ENCODE measurements around the gene ATP1B3. TPM values are rescaled to one million over a fixed set of nuclear protein-coding genes. Genes with fewer than 3 reads are reported as not detected.
"Not testable (repeated sequence)": the region's sequence is repeated elsewhere in the genome, so short reads cannot be mapped to it uniquely, and the experiment has no call there.

Gene ATP1B3
- total RNA-seq, 1 experiment from 2014 or later: 35.7 TPM

GRCh38 chr3:141860086-141860669 lies 16.3 kb upstream of the ATP1B3 start:
- no peak for DNase-seq (ENCODE audit: low spot score)

- DNase-seq (ENCODE audit: low spot score): no peak
Observed at GRCh38 chr3:141860766-141861513, 15.5 kb upstream of the ATP1B3 start.

DNA sequence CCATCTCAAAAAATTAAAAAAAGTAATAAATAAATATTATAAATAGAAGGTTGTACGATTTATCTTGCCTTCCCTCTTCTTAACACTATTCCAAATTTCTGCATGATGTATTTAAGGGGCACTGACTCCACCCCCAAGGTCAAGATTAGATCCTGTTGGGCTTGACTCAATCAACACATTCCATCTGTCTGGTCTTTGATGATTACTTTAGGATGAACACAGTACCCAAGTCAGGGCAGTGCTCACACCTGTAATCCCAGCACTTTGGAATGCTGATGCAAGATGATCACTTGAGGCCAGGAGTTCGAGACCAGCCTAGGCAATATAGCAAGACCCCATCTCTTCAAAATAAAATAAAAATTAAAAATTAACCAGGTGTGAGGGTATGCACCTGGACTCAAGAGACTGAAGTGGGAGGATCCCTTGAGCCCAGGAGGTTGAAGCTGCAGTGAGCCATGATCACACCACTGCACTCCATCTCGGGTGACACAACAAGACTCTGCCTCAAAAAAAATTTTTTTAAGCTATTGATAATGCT lies 14.1 kb upstream of the ATP1B3 start:
- no peak for DNase-seq (ENCODE audit: low spot score)

GRCh38 chr3:141863491-141863890 lies 13.0 kb upstream of the ATP1B3 start:
- no peak for DNase-seq (ENCODE audit: low spot score)

DNA sequence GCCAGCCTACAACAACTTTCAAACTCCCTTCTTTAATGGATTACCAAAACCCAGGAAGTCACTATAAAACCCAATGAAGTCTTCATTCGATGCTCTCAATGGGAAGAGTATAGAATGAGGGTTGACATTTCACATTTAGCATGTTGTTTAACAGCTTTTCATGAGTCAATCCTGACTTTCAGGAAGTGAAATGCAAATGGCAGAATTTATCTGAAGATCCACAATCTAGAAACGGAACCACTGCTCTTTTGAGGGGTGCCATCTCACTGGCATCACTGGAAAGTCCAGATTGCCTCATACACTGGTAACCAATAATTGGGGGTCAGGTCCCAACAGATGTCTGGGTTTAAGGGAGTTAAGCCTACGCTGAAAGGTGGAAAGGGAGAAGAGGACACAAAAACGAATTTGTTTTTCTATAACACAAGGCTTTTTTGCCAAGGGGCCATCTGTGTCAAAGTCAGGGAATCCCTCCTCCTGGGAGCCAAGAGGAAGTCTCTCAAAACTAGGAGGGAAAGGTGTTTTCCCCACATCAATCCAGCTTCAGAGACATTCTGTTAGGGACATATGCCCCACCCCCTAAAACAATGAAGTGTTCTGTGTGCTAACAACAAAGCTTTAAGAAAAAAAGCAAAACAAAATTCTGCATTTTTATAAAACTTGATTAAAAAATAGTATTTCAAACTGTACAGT lies 12.0 kb upstream of the ATP1B3 start:
- DNase-seq (ENCODE audit: low spot score): no peak

GRCh38 chr3:141865101-141865500 lies 11.3 kb upstream of the ATP1B3 start:
- no peak for DNase-seq (ENCODE audit: low spot score)

DNA sequence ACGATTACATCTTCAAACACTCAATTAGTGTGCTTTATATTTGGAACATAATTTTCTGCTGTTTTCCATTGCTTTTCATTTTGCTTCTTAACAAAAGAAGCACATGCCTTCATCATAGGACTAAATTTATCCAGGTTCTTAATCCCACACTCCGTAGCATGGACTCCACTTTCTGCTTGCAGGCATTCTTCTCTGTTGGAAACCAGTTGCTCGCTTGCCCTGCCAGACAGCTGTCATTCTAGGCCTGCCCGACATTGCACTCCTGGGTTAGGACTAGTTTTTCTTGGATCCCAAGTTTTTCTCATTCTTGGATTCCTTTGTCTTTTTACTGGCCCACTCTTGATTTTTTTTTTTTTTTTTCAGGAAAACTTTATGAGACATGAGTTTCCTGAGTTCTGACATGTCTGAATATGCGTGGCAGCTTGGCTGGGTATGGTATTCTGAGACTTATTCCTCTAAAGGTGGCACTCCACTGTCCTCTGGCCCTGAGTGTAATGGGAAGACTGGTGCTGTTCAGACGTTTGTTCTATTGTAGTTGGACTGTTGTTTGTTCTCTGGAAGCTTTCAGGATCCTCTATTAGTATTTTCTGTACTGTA lies 6.3 kb upstream of the ATP1B3 start:
- DNase-seq (ENCODE audit: low spot score): no peak

GRCh38 chr3:141875374-141875892 lies 1.0 kb upstream of the ATP1B3 start:
- DNase-seq (ENCODE audit: low spot score): peak; percentile 86

DNA sequence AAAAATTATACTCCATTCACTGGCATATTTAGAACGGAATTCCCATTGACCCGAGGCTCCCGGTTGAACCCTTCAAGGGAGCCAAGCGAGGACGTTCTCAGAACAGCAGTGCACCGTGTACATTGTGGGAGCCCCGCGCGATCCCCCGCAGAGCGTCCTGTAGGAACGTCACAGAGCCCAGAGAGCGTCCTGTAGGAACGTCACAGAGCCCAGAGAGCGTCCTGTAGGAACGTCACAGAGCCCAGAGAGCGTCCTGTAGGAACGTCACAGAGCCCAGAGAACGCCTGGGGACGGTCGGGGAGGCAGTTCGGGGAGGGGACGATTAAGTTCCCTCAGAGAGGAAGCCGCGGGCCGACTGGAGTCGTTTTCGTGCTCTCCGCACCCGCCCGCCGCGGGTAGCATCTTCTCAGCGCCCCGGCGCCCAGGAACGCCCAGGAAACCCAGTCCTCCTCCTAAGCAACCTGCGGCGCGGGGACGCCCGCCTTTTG lies 506 bp upstream of the ATP1B3 start:
- DNase-seq (ENCODE audit: low spot score): no peak

GRCh38 chr3:141876891-141877621 lies 613 bp downstream of the ATP1B3 start:
- DNase-seq (ENCODE audit: low spot score): peak; percentile 51

DNA sequence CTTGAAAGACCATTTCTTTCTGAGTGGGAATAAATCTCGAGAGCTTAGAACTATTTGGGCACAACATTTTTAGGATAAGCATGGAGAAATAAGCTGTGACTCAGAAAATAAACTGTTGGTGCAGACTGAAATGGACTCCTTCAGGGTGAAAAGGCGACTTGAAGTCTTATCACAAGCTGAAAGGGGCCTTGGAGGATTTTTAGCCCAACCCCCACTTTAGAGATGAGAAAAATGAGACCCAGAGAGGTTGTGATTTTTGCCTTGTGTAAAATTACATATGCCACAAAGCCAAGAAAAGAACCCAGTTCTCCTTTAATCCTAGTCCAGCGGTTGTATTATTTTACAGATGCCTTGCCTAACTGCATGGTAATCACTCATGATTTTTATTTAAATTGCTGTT lies 1.5 kb downstream of the ATP1B3 start:
- peak; percentile 35 for DNase-seq (ENCODE audit: low spot score)

DNA sequence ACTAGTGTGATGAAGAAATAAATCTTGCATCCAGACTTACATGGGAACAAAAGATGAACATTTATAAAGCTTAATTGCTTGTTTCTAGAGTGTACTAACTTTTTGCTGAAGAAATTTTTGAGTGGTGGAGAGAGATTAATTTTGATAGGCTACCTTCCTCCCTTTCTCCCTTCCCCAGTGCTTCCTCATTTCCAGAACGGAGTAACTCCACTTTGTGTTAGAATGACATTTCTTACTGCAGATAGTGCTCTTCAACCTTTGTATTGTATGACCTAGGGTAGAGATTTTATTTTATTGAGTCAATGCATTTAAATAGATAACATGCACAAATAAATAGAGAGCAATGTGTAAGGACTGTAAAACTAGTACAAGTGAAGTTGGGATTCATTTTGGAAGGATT lies 1.9 kb downstream of the ATP1B3 start:
- DNase-seq (ENCODE audit: low spot score): no peak

DNA sequence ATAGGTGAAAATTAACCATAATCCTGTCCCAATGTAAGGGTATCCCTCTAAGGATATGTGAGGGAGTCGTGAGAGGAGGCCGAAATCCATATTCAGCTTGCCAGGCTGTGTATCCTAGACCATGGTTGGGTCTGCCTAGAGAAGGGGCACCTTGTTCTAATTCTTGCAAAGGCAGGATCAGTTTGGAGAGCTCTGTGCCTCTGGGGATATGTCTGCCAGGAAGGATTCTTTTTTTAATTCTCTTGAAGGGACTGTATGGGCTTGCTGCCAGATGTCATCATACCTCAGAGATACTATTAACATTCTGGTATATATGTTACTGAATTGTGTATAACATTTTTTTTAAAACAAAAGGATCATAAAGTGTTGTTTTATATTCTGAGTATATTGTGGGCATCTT lies 2.4 kb downstream of the ATP1B3 start:
- no peak for DNase-seq (ENCODE audit: low spot score)

DNA sequence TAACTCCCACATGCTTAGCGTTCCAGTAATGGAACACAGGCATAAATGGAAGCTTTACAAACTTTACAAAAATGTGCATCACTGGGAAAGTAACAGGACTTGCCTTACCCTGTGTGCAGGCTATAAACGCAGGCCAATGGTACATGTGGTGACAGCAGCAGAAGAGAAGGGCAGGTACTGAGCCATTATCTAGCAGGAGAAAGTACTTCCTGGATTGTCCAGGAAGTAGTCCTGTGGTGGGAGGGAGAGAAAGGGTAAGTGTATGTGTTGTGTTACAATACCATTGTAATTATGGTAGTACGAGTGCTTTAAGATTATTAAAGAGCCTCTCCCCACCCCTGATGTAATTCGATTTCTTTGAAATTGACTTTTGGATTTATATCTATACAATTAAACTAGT lies 5.3 kb downstream of the ATP1B3 start:
- DNase-seq (ENCODE audit: low spot score): peak; percentile 15

- no peak for DNase-seq (ENCODE audit: low spot score)
Observed at GRCh38 chr3:141887051-141887450, 10.6 kb downstream of the ATP1B3 start.

GRCh38 chr3:141888548-141888947 lies 12.1 kb downstream of the ATP1B3 start:
- not testable (repeated sequence) for DNase-seq (ENCODE audit: low spot score)

DNA sequence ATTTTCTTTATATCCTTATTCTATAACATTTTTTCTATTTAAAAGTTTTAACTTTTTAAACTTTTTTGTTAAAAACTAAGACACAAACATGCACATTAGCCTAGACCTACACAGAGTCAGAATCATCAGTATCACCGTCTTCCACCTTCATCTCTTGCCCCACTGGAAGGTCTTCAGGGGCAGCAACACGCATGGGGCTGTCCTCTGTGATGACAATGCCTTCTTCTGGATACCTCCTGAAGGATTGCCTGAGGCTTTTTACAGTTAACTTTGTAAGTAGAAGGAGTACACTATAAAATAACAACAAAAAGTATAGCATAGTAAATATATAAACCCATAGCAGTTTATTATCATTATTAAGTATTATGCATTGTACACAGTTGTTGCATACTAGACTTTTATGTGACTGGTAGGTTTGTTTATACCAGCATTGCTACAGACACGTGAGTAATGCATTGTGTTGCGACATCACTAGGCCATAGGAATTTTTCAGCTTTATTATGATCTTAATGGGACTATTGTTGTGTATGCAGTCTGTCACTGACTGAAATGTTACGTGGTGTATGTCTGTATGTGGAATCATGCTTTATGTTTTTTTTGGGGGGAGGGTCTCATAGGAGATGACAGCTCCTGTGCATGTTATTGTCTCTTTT lies 18.2 kb downstream of the ATP1B3 start:
- DNase-seq (ENCODE audit: low spot score): peak; percentile 30

DNA sequence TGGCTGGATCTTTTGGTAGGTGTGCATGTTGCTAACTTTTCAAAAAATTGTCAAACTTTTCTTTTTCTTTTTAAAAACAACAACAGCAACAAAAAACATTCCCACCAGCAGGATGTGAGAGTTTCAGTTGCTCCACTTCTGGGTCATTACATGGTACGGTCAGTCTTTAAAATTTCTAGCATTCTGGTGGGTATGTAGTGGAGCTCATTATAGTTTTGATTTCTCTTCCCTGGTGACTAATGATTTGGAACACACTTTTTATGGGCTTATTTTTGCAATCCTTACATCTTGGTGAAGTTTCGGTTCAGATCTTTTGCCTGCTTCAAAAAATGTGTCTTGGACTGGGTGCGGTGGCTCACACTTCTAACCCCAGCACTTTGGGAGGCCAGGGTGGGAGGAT lies 19.3 kb downstream of the ATP1B3 start:
- DNase-seq (ENCODE audit: low spot score): no peak

GRCh38 chr3:141898908-141899307 lies 22.5 kb downstream of the ATP1B3 start:
- DNase-seq (ENCODE audit: low spot score): no peak

DNA sequence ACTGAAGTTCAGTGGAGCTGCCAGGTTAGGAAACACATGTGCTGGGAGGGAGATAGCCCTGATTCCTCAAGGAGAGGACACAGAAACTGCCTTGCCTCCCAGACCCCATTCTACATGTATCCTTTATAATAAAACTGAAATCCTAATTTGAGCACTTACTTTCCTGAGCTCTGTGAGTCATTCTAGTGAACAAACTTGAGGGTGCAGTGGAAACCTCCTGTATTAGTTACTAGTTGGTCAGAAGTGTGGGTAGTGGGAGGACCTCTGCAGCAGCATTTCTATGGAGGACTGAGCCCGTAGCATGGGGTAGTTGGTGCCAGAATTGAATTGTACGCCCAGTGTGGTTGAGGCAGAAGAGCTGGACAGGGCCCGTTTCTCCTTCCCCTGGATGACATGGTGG lies 23.9 kb downstream of the ATP1B3 start:
- no peak for DNase-seq (ENCODE audit: low spot score)

- no peak for DNase-seq (ENCODE audit: low spot score)
Observed at GRCh38 chr3:141901914-141902313, 25.5 kb downstream of the ATP1B3 start.
